ENCODE measurements around the gene NCOA7.

GRCh38 chr6:125742464-125743120, 48.2 kb upstream of the NCOA7 start:
- TF ChIP-seq CTCF (IDR thresholded peaks at IDR 0.05) (no peak), POLR2A (IDR thresholded peaks at IDR 0.05) (no peak)
